Psoas muscle (tissue), 8 donors: ENCODE results near the gene DENND5A. TPM values are rescaled to one million over a fixed set of nuclear protein-coding genes. Genes with fewer than 3 reads are reported as not detected.
A peak's percentile ranks its signal among the peaks of the same experiment; 100 is the strongest.

ENCODE experiments used
- ATAC-seq, 4 donors: fragments of 200-7000 bp; cut with Tn5 transposase; one replicate each; pipeline ENCODE4 v1.9.1; 2020; ENCODE audit warnings: moderate library complexity in 3 of 4, mild to moderate bottlenecking in 2 of 4
- DNase-seq, 2 donors: peaks; one replicate each; pipeline ENCODE4 v3.0.0-alpha.2; 2020
- H3K27ac ChIP-seq: fragments of 200-600 bp; one replicate; pipeline ENCODE4 v1.8.0; 2022
- H3K27me3 ChIP-seq, 3 donors: fragments of 200-600 bp in 1 of 3; one replicate each; pipeline versions ENCODE4 v1.6.1 to v1.8.0; 2013 to 2022; ENCODE audit warnings: low read length in 2 of 3, mild to moderate bottlenecking in 2 of 3, moderate library complexity in 1 of 3; ENCODE audit not compliant: insufficient read depth in 3 of 3
- H3K36me3 ChIP-seq, 2 donors: fragments of 200-600 bp in 1 of 2; one replicate each; pipeline versions ENCODE4 v1.6.1 to v1.8.0; 2013 to 2022; ENCODE audit warnings: low read depth in 1 of 2, mild to moderate bottlenecking in 1 of 2, moderate library complexity in 1 of 2; ENCODE audit not compliant: insufficient read depth in 1 of 2
- H3K4me1 ChIP-seq: fragments of 200-600 bp; one replicate; pipeline ENCODE4 v1.8.0; 2022
- H3K4me3 ChIP-seq: fragments of 200-600 bp; one replicate; pipeline ENCODE4 v1.8.0; 2022; ENCODE audit warnings: mild to moderate bottlenecking
- H3K9me3 ChIP-seq: fragments of 200-600 bp; one replicate; pipeline ENCODE4 v1.8.0; 2022
- WGBS, 3 donors: extraction: QIAGEN DNeasy Blood & Tissue Kit; methylation state at CpG; one replicate each; pipeline versions ENCODE4 v1.1.6 to v1.1.7; 2013; 5-methylcytosine and 5-hydroxymethylcytosine counted together
- intact Hi-C, 2 donors: fragments of 100-400 bp; cut with DNase I; formaldehyde crosslinking; loops; one replicate each; pipeline versions ENCODE4 v1.11.0 to v1.14.2; 2022
- polyA plus RNA-seq, 3 donors: library from polyadenylated mRNA; stranded (reverse); fragments of 200-250 nt; gene quantifications; one replicate each; pipeline ENCODE4 v1.2.3, GENCODE V29; 2013
- total RNA-seq, 4 donors: library from RNA; stranded (reverse); fragmentation: NEBNext Ultra II Directional in 2 of 4; extraction: Animal tissue kit (Norgen Biotek cat#: 25700) in 2 of 4; gene quantifications; one replicate each; pipeline versions ENCODE4 v1.2.1 to v1.2.4, GENCODE V29; 2021 to 2023
- TF ChIP-seq, protein P1 (sequence below): fragments of 200-600 bp; IDR thresholded peaks from one replicate; pipeline ENCODE4 v1.8.0; 2022; ENCODE audit warnings: antibody characterized with exemption
- donor health status: healthy with polysubstance abuse.
- donor health status: DM: no; HTN: no; CAD: no; lungs with moderate emphysema.
- donor health status: Bipolar disorder and iron deficiency.
- donor health status: healthy.
- donor health status: DM: yes; HTN: yes; CAD: no.
- donor health status: DM: no; HTN: no; CAD: no.
- donor health status: DM: no; HTN: no; CAD: no.
- donor health status: DM: yes; HTN: yes; CAD: no.

DENND5A gene
- total and polyA plus RNA-seq, 7 donors, result 27.2 to 82.1 (median 30.8) TPM

DNA sequence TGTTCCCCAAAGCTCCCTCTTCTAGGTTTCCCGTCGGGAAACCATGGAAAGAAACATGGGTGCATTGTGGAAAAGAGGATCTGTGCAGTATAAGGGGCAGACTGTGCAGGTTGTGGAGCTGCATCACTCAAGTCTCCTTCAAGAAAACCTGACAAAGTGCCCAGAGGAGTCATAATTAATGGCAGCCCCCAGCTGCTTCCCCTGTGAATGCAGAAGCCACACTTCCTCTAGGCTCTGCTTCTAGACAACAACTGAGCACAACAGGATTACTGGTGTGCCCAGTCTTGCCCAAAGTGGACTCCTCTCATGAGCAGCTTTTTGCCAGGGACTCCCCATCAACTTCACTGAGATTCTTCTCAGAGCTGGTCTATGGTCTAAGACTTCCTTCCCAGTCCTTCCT lies 131.2 kb downstream of the DENND5A start:
- H3K4me3 ChIP-seq, result no peak overlapping the region
- DNase-seq (no peak), ATAC-seq (no peak)
- no peaks in the 10 kb centered on the region for H3K27me3 ChIP-seq
- WGBS, 3 donors, result 98 to 100% (median 100%) methylated on average over 2 of the region's 2 CpGs
- H3K4me1 ChIP-seq, result peaks cover 6% of the 10 kb centered on the region
- peaks cover 0 to 16% of the 10 kb centered on the region in 2 donors for H3K36me3 ChIP-seq
- no peak overlapping the region for H3K27ac ChIP-seq
- intact Hi-C loops, result loop anchor here in 1 of 2 donors (10.0 kb wide), 1 partner anchor 219 kb away; the partner anchor contains the start of gene AKIP1
- TF ChIP-seq, protein P1, sequence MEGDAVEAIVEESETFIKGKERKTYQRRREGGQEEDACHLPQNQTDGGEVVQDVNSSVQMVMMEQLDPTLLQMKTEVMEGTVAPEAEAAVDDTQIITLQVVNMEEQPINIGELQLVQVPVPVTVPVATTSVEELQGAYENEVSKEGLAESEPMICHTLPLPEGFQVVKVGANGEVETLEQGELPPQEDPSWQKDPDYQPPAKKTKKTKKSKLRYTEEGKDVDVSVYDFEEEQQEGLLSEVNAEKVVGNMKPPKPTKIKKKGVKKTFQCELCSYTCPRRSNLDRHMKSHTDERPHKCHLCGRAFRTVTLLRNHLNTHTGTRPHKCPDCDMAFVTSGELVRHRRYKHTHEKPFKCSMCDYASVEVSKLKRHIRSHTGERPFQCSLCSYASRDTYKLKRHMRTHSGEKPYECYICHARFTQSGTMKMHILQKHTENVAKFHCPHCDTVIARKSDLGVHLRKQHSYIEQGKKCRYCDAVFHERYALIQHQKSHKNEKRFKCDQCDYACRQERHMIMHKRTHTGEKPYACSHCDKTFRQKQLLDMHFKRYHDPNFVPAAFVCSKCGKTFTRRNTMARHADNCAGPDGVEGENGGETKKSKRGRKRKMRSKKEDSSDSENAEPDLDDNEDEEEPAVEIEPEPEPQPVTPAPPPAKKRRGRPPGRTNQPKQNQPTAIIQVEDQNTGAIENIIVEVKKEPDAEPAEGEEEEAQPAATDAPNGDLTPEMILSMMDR, result no peak
- no peaks in the 10 kb centered on the region for H3K9me3 ChIP-seq

DNA sequence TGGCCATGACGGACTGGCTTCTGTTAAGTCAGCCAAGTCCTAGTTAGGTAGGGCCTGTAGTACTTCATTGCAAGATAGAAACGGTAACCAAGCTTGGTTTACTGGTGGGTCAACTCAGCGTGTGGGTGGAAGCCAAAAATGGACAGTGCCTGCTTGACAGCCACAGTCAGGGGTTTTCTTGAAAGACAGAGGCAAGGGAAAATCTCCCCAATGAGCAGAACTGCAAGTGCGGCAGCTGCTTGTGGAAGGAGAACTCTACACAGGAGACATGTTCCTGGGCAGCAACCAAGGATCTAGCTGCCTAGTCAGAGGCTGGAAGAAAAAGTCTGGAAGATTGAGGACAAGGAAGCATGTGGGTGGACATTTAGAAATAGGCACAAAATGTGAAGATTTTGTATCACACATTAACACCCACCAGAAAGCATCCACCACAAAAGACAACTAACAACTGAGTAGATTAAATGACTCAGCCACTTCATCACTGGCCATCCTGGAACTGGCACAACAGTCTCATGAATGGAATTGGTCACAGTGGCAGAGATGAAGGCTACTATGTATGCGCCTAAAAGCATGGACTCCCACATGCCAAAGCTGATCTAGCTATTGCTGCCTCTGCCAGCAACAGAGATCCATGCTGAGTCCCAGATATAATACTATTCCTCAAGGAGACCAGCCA lies 132.8 kb downstream of the DENND5A start:
- H3K36me3 ChIP-seq, result peaks cover 0 to 7% of the 10 kb centered on the region in 2 donors
- H3K9me3 ChIP-seq, result no peaks in the 10 kb centered on the region
- DNase-seq (no peak), ATAC-seq (no peak)
- H3K27me3 ChIP-seq, result no peaks in the 10 kb centered on the region
- peaks cover 6% of the 10 kb centered on the region for H3K4me1 ChIP-seq
- no peak overlapping the region for H3K27ac ChIP-seq
- intact Hi-C loops, result loop anchor here in 1 of 2 donors (10.0 kb wide), 1 partner anchor 218 kb away; the partner anchor contains the start of gene AKIP1
- TF ChIP-seq, protein P1, result no peak
- WGBS, 3 donors, result 68 to 90% (median 79%) methylated on average over 5 of the region's 5 CpGs
- no peak overlapping the region for H3K4me3 ChIP-seq

DNA sequence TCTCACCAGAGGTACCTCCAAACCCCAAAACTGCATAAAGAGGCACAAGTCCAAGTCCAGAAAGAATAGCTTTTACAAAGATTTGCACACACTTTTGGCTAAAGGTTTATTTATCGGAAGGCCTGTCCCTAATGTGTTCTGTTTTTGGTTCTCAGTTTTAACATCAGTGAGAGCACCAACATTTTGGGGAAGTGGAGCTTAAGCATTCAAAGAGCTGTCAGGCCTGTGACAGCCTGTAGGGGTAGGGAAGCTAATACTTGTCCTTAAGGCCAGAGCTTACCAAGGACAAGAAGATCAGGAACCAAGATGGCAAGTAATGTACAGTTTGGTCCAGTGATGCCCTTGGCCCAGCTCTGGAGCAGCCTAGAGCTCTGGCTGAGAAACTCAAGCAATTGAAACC lies 134.9 kb downstream of the DENND5A start:
- H3K36me3 ChIP-seq, result peaks cover 0 to 3% of the 10 kb centered on the region in 2 donors
- no peak overlapping the region for H3K4me3 ChIP-seq
- no peaks in the 10 kb centered on the region for H3K9me3 ChIP-seq
- H3K27ac ChIP-seq, result no peak overlapping the region
- WGBS, 3 donors, result 69 to 95% (median 89%) methylated on average over 1 of the region's 1 CpG
- DNase-seq (no peak), ATAC-seq (peak in 1 of 4 donors; percentile 57)
- H3K4me1 ChIP-seq, result peaks cover 6% of the 10 kb centered on the region
- no peaks in the 10 kb centered on the region for H3K27me3 ChIP-seq
- intact Hi-C loops, result loop anchor here in 1 of 2 donors (10.0 kb wide), 1 partner anchor 215 kb away; the partner anchor contains the start of gene AKIP1
- TF ChIP-seq, protein P1, result no peak

DNA sequence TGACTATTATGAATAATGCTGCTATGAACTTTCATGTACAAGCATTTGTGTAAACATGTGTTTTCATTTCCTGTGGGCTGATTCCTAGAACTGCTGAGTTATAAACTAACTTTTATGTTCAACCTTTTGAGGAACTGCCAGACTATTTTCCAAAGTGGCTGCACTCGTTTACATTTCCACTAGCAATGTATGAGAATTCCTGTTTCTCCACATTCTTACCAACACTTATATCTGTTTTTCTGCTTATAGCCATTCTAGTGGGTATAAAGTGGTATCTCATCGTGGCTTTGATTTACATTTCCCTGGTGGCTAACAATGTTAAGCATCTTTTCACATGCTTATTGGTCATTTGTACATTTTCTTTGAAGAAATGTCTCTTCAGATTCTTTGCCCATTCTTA lies 138.5 kb downstream of the DENND5A start:
- DNase-seq, result no peak
- Histone ChIP-seq H3K36me3 (no peaks in the 10 kb centered on the region), H3K27me3 (no peaks in the 10 kb centered on the region), H3K9me3 (no peaks in the 10 kb centered on the region), H3K4me3 (no peak overlapping the region), H3K4me1 (peaks cover 6% of the 10 kb centered on the region), H3K27ac (no peak overlapping the region)
- 74 to 80% (median 79%) methylated on average over 2 of the region's 2 CpGs for WGBS, 3 donors
- TF ChIP-seq, protein P1, result no peak
- ATAC-seq, result no peak
- intact Hi-C loops, result loop anchor here in 1 of 2 donors (5.0 kb wide), 1 partner anchor 34 kb away; the partner anchor contains the start of gene SCUBE2
